Activated naive CD4-positive, alpha-beta T cell (primary cell): ENCODE measurements around the gene POLDIP3.
"Not testable (repeated sequence)": the region's sequence is repeated elsewhere in the genome, so short reads cannot be mapped to it uniquely, and the experiment has no call there.

ENCODE experiments used
- DNase-seq, 4 experiments: peaks; one replicate each; lab custom pipeline; 2025; lab: John Stamatoyannopoulos, UW

The POLDIP3 gene

GRCh38 chr22:42584364-42584940 is 30.2 kb downstream of the POLDIP3 start:
- no peak for DNase-seq

- no peak for DNase-seq
Observed at GRCh38 chr22:42582987-42583386, 31.7 kb downstream of the POLDIP3 start.

- peak; percentile 62 to 81 (median 72) for DNase-seq
Observed at GRCh38 chr22:42581762-42582716, 32.6 kb downstream of the POLDIP3 start.

GRCh38 chr22:42581194-42581761 is 33.4 kb downstream of the POLDIP3 start:
- DNase-seq, result not testable (repeated sequence)

- DNase-seq, result not testable (repeated sequence)
Observed at GRCh38 chr22:42580040-42580439, 34.6 kb downstream of the POLDIP3 start.

- no peak for DNase-seq
Observed at GRCh38 chr22:42577623-42578240, 37.0 kb downstream of the POLDIP3 start.

GRCh38 chr22:42577141-42577540 is 37.5 kb downstream of the POLDIP3 start:
- DNase-seq, result not testable (repeated sequence)

- DNase-seq, result not testable (repeated sequence)
Observed at GRCh38 chr22:42575996-42576574, 38.6 kb downstream of the POLDIP3 start.

- not testable (repeated sequence) for DNase-seq
Observed at GRCh38 chr22:42574468-42574867, 40.2 kb downstream of the POLDIP3 start.

GRCh38 chr22:42574046-42574445 is 40.6 kb downstream of the POLDIP3 start:
- not testable (repeated sequence) for DNase-seq

GRCh38 chr22:42571068-42571467 is 43.6 kb downstream of the POLDIP3 start:
- not testable (repeated sequence) for DNase-seq

- DNase-seq, result not testable (repeated sequence)
Observed at GRCh38 chr22:42570580-42570979, 44.1 kb downstream of the POLDIP3 start.

- DNase-seq, result not testable (repeated sequence)
Observed at GRCh38 chr22:42567950-42568349, 46.7 kb downstream of the POLDIP3 start.

- DNase-seq, result no peak
Observed at GRCh38 chr22:42565956-42566355, 48.7 kb downstream of the POLDIP3 start.

- DNase-seq, result no peak
Observed at GRCh38 chr22:42564699-42565098, 50.0 kb downstream of the POLDIP3 start.

GRCh38 chr22:42563943-42564342 is 50.7 kb downstream of the POLDIP3 start:
- not testable (repeated sequence) for DNase-seq

GRCh38 chr22:42562684-42563083 is 52.0 kb downstream of the POLDIP3 start:
- no peak for DNase-seq

GRCh38 chr22:42562279-42562678 is 52.4 kb downstream of the POLDIP3 start:
- no peak for DNase-seq

- DNase-seq, result no peak
Observed at GRCh38 chr22:42561856-42562255, 52.8 kb downstream of the POLDIP3 start.

- DNase-seq, result no peak
Observed at GRCh38 chr22:42560781-42561180, 53.9 kb downstream of the POLDIP3 start.

GRCh38 chr22:42560381-42560780 is 54.3 kb downstream of the POLDIP3 start:
- no peak for DNase-seq
